HG02884 (cell line): Measurements from ENCODE around the gene BTG1.

Source experiments
- ATAC-seq: cut with Tn5 transposase; IDR thresholded peaks from one replicate; pipeline ENCODE4 v1.9.1; 2021; ENCODE audit warnings: mild to moderate bottlenecking, moderate library complexity; ENCODE audit not compliant: unreplicated experiment

Gene BTG1, protein sequence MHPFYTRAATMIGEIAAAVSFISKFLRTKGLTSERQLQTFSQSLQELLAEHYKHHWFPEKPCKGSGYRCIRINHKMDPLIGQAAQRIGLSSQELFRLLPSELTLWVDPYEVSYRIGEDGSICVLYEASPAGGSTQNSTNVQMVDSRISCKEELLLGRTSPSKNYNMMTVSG

GRCh38 chr12:92145731-92146496 lies at the start of gene BTG1:
BTG1 (minus strand) TSS chr12:92145846; CDS start chr12:92145535, 311 bp downstream.
- peak; percentile 61 for ATAC-seq

DNA sequence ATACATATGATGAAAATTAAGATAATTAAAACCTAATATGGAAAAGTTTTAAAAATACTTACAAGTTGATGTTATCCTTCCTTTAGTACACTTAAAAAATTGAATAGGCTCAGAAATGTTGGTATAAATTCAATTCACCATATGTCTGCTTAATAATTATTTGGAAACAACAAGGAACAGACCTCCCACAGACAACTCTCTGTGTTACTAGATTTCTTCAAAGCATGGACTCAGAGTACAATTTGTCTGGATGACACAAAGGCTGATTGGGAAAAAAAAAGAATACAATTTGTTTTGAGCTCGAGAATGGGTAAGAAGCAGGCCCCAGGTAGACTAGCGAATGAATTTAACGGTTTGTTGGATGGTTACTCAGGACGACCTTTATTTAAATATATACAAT lies 48.9 kb upstream of the BTG1 start:
- ATAC-seq = no peak

DNA sequence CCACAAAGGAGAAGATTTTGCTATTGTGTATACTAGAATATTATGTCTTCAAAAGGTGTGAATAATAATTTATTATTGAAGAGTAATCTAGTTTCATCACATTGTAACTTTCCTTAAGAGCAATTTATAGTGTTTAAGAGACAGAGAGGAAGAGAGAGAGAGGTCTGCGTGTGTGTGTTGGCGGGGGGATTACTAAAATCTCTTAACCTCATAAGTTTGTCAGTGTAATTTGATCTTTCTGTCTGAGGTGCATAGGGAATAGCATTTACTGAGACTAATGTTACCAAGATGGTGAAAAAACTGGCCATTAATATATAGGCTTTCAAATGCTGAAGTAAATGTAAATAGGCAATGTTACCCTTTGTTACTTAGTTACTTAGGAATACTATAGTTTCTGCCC lies 48.2 kb upstream of the BTG1 start:
- ATAC-seq = no peak

DNA sequence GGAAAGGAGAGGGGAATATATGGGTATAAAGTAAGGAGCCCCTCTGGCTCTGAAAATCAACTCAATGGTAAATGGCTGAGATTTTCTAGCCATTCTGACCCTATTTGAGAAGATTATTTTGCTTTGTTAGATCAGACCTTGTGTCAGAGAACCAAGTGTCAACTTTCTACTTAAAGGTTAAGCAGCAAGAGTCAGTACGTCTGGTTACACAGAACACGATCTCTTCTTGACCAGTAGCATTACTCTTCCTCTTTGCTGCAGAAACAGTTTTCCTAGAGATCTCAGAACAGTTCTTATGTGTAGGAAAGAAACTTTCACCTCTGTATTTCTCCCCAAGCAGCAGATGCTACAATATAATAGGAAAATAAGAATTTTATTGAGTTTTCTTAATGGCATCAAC lies 47.4 kb upstream of the BTG1 start:
- no peak for ATAC-seq

DNA sequence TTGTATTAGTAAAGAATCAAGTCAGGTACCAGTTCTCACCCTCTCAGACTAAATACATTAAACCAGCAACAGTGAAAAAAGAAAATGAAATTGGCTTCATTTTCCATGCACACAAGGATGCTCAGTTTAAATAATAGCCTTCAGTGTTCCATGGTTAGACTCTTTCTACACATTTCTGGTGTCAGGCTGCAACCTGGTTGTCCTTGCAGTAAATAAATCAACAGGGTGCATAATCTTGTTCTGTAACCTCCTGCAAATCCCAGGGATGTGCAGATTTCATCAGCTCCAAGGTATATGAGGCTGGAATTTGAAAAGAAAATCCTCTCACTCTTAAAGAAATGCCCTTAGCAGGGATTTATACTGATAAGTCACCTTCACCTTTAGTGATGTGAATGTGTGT lies 46.7 kb upstream of the BTG1 start:
- no peak for ATAC-seq

GRCh38 chr12:92191061-92191460 lies 45.4 kb upstream of the BTG1 start:
- no peak for ATAC-seq

- ATAC-seq = no peak
Observed at GRCh38 chr12:92188517-92189188, 43.0 kb upstream of the BTG1 start.

DNA sequence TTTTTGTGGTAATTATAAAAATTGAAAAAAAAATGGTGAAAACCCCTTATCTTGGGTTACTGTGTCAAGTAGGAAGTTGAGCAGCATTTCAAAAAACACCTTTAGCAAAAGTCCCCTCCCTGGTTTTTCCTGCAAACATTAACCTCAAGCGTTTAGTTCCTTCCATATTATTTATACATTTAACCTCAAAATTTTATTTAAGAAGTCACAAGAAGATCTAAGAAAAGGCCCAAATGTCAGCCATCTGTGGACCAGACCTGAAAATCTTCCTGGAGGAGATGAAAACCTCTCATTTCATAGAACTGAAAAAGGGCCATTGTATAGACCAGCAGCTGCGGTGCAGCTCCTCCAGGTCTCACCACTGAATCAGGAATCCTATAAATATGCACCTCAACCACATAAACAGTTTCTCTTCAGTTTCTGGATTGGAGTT lies 40.4 kb upstream of the BTG1 start:
- ATAC-seq = no peak

- peak; percentile 73 for ATAC-seq
Observed at GRCh38 chr12:92185052-92185451, 39.4 kb upstream of the BTG1 start.

DNA sequence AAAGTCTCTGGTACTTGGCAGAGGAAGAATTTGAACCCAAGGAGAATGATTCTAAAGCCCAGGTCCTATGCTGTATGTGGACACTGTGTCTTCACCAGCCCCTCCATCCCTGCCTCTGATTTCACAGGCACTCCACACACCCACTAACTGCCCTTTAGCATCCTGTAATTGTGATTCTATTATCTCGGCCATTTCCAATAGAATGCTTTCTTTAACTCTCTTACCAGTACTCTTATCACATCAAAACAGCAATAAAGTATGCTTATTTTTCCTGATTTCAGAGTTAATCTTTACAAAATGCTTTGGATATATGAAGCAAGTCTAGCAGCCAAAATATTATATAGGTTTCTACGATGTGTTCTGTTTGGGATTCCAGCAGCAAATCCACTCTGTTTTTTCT lies 37.9 kb upstream of the BTG1 start:
- no peak for ATAC-seq

GRCh38 chr12:92178340-92178739 lies 32.7 kb upstream of the BTG1 start:
- no peak for ATAC-seq

GRCh38 chr12:92176646-92177045 lies 31.0 kb upstream of the BTG1 start:
- ATAC-seq = no peak

- ATAC-seq = no peak
Observed at GRCh38 chr12:92175961-92176360, 30.3 kb upstream of the BTG1 start.

- no peak for ATAC-seq
Observed at GRCh38 chr12:92170050-92170449, 24.4 kb upstream of the BTG1 start.

DNA sequence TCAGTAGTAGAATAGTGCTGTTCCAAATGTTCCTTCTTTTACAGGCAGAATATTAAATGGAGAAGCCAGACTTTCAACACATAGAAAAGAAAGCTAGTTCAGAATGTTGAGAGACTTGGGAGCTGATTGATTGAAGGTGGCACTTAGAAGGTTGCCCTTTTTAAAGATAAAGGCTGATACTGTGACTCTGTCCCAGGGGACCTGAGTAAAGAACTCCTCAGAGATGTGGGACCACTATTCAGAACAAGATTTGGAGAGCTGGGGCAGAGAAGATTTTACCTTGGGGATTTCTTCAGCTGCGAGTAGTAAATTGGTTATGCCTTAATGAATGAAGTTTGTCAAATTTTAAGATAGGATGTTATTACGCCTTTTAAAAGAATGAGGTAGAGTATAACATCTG lies 21.4 kb upstream of the BTG1 start:
- no peak for ATAC-seq

DNA sequence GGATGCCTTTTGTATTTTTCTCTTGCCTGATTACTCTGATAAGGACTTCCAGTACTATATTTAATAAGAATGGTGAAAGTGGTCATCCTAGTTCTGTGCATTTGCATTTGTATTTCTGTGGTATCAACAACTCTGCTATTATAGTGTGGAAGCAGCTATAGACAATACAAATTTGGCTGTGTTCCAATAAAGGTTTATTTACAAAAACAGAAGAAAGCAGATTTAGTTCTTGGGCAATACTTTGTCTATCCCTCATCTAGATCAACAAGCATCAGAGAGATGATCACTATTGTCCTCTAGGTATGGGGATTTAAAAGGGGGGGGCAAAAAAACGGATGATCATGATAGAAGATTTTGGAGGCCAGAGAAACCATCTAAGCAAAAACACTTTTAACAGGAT lies 19.1 kb upstream of the BTG1 start:
- no peak for ATAC-seq

DNA sequence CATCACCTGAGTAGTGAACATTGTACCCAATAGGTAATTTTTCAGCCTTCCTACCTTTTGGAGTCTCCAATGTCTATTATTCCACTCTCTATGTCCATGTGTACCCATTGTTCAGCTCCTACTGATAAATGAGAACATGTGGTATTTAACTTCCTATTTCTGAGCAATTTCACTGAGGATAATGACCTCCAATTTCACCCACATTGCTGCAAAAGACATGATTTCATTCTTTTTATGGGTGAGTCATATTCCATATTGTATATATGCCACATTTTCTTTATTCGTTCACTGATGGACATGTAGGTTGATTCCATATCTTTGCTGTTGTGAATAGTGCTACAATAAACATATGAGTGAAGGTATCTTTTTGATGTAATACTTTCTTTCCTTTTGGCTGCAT lies 16.4 kb upstream of the BTG1 start:
- ATAC-seq = no peak

- ATAC-seq = peak; percentile 54
Observed at GRCh38 chr12:92158796-92159439, 13.3 kb upstream of the BTG1 start.

DNA sequence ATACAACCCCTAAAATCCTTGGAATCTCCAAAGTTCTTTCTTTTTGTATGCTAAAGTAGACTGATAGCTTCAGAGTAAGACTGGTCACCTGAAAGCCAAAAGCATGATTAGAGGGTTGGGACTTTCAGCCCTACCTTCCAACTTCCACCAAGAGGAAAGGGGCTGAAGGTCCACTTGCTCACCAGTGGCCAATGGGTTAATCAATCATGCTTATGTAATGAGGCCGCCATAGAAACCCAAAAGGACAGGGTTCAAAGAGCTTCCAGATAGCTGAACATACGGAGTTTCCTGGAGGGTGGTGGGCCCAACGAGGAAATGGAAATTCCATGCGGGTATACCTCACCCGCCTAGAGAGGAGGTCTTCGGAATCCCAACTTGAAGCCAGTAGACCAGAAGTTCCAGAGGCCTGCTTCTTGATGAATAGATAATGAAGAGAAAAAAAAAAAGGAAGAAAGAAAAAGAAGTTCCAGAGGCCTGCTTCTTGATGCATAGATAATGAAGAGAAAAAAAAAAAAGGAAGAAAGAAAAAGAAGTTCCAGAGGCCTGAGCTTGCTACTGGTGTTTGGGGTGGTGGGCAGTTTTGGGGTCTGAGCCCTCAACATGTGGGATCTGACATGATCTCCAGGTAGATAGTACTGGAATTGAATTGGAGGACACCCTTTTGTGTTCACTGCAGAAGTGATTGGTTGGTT lies 11.2 kb upstream of the BTG1 start:
- ATAC-seq = no peak

DNA sequence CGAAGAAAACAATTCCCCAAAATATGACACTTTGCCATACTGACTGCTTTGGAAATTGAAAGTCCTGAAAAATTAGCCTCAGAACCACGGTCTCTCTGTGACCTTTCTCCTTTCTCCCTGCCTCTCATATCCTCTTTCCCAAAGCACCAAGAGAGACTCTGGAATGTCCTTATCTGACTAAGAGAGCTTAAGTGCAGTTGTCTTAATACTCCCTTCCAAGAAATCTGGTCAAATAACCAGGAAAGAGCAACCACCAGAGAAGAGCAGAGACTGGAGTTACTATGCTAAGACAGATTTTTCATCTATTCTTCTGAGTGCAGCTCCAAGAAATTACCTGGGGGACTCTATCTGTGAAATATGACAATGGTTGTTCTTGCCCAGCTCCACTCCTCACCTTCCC lies 10.5 kb upstream of the BTG1 start:
- no peak for ATAC-seq

DNA sequence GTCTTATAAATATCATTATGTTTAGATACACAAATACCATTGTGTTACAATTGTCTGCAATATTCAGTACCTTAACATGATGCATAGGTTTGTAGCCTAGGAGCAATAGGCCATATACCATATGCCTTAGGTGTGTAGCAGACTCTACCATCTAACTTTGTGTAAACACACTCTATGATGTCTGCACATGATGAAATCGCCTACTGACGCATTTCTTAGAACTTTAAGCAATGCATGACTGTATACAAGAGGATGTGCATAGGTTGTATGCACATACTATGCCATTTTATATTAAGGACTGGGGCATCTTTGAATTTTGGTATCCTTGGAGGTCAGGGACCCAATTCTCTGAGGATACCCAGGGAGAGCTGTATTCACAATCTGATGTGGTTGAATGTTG lies 10.1 kb upstream of the BTG1 start:
- no peak for ATAC-seq
